HL-60/S4 treated with phorbol 12-myristate 13-acetate at 8.2 ng/mL for 4 days and 3 days (cell line): Measurements from ENCODE around the gene LRRC56.

ENCODE experiments used
- in situ Hi-C: fragments of 300-500 bp; cut with MboI; formaldehyde crosslinking; loops from 2 replicates; pipeline ENCODE4 v1.15.0; 2022; ENCODE audit warnings: low sequenced_read_pairs

LRRC56 gene

DNA sequence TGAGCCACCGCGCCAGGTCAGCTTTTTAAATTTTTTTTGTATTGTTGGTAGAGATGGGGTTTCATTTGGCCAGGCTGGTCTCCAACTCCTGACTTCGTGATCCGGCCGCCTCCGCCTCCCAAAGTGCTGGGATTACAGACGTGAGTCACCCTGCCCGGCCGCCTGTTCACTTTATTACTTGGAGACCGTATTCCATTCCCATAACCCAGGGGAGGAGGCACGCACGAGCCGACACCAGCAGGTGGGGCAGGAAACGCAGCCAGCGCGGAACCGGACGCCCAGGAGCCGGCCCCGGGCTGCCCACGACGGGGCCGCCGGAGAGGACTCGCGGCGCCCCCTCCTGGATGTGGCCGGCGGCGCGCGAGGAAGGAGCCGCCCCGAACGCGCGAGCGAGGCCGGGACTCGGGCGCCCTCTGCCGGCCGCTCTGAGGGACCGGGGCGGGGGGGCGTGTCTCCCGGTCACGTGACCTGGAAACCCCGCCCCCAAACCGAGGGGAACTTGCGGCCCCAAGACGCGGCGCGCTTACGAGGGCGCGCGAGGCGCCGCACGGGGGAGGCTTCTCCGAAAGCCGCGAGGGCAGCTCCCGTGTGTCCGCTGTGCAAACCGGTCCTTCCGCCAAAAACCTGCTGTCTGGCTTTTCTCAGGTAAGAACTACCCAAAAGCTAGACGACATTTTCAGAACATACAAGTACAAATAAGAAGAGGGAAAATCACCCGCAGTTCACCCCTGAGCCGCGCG is 18.7 kb upstream of the LRRC56 start:
- in situ Hi-C loops = no loop called here

DNA sequence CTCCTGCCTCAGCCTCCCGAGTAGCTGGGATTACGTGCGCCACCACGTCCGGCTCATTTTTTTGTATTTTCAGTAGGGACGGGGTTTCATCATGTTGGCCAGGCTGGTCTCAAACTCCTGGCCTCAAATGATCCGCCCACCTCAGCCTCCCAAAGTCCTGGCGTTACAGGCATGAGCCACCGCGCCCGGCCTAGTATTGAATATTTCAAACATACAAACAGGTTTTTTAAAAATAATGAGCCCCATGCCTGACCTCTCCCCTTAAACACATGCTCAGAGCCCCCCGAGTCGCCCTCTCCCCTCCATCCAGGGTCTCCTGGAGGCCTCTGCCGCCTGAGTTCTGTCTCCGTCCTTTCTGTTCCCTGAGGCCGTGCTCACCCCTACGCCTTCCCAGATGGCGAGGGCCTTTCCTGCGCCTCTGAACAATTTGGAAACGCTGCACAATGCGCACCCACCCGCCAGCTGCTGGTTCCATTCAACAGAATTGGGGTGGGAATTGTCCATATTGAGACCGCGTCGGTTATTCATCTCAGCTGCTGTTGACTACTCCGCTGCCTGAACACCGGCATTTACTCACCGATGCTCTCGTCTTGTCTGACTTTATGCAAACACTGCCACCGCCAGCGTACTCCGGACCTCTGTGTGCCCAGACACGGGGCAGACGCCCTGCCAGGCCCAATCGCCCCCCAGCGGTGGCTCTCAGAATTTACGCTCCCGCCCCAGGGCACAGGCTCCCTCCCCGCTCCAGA is 16.7 kb upstream of the LRRC56 start:
- in situ Hi-C loops = no loop called here

DNA sequence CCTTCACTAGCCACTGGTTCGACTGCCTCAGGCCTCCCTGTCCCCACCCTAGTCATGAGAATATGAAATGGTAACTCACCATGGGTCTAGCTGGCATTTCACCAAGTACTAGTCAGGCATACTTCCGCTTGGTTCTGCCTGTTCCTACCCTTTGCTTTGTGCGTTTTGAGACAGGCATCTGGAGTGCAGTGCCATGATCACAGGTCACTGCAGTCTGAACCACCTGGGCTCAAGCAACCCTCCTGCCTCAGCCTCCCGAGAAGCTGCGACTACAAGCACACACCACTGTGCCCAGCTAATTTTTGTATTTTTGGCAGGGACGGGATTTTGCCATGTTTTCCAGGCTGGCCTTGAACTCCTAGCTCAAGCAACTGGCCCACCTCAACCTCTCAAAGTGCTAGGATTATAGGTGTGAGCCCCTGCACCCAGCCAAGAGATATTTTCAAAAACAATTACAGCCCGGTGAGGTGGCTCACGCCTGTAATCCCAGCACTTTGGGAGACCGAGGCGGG is 16.1 kb upstream of the LRRC56 start:
- in situ Hi-C loops = no loop called here

DNA sequence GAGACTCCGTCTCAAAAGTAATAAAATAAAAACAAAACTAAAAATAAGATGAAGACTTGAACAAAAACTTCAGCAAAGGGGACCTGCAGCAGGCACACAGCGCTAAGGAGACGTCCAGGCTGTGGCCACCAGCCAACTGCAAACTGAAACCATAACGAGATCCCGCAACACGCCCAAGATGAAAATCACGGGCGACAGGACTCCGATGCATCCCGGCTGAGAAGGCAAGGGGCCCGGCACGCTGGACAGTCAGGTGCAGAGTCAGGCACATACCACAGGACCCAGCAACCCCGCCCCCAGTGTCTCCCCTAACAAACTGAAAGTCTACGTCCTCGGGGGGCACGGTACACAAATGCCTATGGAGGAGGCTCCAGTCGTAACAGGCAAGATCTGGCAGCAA is 11.1 kb upstream of the LRRC56 start:
- in situ Hi-C loops = no loop called here

DNA sequence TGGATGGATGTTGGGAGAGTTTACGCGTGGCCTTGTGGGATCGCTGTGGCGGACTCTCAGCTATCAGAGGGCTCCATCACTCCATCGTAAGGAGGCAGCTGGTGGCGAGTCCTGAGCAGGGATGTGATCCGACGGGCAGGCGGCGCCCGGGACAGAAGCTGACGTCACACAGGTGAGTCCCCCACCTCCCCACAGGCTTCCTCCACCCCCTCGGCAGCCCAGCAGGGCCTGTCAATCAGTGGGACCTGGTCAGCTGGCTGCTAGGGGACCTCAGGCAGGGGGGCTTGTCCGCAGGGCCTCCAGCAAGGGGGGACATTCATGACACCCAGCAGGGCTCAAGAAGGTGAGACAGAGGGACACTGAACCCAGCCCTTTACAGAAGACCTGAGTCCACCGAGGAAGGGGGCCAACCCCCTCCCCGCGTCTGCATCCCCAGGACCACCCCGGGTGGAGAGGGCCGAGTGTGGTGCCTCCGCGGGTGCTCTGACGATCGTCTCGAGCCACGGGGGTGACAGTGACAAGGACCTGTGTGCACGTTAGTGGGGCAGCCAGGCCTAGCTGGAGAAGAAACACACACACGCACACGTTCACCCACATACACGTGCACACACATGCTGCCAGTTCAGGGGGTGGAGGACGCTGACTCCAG is 9.0 kb upstream of the LRRC56 start:
- in situ Hi-C loops = no loop called here

DNA sequence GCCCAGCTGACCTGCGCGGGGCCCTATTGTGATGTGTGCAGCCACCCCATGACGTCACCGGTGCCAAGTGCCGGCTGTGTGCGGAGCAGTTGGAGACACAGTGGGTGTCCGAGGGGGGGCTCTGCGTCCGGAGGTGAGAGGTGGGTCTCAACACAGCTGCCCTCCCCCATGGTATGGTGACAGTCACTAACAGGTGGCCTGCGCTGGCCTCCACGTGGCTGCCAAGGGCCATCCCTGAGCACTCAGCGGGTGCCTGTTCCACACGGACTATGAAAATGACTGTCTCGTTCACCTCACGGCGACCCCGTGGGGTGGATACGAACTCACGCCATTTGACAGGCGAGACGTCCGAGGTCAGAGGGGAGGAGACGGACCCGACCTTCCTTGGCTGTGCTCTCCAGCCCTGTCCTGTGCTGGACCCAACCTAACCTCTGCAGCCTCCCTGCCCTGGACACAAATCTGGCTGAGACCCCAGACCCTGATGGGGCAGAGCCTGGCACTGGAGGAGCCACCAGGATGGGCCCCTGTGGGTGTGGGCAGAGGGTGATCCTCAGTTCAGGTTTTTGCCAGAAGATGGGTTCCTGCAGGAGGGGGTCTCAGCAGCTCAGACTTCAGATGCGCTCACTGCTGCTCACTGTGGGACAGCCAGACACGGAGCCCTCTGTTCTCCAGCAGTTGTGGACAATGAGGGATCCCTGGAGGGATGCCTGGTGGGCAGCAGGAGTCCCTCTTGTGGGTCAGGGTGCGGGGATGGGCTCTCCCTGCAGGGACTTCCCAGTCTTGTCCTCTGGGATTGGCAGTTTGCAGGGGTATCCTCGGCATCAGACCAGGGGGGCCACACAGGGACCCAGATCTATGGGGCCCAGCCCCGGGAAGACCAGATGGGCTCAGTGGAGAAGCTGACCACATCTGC is 8.3 kb upstream of the LRRC56 start:
- in situ Hi-C loops = no loop called here

DNA sequence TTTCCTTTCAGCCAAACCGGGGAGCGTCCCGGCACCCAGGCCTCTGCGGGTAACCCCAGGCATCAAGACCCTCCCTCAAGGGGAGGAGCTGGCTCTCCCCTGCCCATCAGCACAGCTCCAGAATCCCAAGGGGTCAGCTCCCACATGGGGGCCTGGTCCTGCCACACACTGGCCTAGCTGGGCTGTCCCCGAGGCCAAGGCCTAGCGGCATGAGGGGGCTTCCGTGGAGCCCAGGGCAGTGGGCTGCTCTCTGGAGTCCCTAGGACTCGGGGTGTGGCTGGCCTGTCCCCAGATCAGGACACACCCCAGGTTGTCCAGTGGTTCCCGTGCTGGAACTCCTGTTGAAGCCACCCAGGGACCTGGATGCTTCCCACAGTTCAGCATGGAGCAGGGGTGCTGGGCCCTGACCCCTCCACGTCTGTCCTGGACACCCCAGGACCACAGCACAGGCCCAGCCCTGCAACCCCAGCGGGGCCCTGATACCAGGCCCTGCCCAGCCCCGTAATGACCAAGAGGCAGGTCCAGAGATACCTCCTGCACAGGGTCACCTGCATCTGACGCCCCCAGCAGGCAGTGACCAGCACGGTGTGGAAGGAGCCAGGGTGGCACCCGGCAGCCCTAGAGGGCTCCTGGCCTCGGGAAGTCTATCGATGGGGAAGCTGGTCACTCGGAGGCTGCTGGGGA is 7.5 kb upstream of the LRRC56 start:
- in situ Hi-C loops = no loop called here

DNA sequence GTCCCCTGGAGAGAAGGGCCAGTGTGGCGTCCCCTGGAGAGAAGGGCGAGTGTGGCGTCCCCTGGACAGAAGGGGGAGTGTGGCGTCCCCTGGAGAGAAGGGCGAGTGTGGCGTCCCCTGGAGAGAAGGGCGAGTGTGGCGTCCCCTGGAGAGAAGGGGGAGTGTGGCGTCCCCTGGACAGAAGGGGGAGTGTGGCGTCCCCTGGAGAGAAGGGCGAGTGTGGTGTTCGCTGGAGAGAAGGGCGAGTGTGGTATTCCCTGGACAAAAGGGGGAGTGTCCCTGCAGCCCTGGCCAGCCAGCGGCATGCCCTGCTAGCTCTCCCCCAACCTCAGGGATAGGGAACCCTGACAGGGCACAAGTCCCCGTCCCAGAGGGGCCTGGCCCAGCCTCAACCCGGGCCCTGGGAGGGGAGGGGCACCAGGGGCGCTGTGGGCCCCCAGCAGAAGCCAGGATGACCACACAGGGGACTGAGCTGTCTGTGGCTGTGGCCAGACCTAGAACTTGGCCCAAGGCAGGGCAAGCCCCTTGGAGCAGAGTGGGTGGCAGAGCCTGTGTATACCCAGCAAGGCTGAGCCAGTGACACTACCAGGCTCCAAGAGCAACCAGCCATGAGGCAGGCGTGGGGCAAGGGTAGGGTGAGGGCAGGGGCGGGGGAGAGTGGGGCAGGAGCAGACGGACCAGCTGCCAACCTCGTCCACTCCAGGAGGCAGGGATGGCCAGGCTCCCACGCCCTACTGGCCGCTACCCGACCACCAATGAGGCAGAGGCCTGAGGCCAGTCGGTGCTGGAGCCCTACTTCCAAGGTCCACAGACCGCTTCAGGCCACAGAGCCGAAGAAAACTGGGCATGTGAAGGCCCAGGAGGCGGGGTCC is 6.1 kb upstream of the LRRC56 start:
- in situ Hi-C loops = no loop called here

DNA sequence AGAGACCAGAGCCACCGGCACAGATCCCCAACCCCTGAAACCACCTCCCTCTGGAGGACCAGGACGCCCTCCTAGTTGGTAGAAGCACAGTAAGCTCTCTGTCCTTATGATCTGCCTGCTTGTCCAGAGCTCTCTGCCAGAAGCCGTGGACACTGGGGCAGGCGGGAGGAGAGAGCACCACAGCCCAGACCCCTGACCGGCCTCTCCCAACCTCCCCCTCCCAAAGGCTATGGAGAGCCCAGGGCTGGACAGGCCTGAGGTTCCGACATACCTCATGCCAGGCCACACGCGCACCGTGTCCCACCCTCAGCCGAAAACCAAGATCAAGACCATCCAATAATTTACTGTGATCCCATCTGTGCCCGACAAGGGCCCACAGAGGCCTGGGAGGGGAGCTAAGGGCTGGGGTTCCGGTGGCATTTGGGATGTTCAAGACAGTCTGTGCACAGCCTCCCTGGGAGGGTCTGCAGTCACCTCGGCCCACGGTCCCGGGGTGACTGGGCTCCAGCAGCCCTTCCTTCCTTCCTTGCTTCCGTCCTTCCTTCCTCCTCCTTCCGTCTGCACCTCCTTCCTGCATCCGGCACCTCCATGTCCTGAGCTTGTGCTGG is 5.3 kb upstream of the LRRC56 start:
- in situ Hi-C loops = no loop called here

DNA sequence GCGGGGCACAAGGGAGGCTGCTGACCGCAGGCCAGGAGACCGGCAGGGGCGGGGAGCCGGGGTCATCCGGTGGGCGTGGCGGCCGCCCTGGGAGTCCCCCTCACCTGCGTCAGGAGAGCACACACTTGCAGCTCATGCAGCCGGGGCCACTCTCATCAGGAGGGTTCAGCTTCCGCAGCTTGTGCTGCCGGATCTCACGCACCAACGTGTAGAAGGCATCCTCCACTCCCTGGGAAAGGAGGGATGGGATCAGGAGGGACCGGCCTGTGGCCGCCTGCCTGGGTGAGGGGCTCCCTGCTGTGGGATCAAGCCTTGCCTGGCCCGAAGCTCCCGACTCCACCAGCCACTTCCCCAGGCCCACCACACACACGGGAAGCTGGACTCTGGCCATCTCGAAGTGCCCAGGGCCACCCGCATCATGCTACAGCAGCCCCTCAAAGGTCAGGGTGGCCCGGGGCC is 4.8 kb upstream of the LRRC56 start:
- in situ Hi-C loops = no loop called here

DNA sequence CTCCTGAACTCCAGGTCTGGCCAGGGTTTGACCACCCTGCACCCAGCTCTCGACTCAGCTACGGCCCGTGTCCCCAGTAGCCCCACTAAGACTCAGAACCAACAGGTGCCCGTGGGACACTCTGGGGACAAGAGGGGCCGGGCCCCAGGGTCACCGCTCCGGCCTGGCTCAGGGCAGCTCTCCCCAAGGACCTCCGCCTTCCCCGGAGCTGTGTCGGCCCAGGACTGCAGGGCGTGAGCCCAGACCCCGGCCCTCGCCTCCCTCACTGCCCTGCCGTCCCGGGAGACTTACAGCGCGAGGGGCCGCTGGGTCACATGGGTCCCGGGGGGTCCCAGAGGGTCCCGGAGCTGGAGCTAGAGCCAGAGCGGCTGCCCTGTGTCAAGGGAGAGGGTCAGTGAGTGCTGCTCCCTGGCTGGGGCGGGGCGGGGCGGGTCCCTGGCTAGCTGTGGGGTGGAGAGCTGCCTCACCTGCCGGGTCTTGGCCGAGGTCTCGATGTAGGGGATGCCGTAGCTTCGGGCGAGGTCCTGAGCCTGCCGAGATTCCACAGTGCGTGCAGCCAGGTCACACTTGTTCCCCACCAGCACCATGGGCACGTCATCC is 4.2 kb upstream of the LRRC56 start:
- in situ Hi-C loops = no loop called here

DNA sequence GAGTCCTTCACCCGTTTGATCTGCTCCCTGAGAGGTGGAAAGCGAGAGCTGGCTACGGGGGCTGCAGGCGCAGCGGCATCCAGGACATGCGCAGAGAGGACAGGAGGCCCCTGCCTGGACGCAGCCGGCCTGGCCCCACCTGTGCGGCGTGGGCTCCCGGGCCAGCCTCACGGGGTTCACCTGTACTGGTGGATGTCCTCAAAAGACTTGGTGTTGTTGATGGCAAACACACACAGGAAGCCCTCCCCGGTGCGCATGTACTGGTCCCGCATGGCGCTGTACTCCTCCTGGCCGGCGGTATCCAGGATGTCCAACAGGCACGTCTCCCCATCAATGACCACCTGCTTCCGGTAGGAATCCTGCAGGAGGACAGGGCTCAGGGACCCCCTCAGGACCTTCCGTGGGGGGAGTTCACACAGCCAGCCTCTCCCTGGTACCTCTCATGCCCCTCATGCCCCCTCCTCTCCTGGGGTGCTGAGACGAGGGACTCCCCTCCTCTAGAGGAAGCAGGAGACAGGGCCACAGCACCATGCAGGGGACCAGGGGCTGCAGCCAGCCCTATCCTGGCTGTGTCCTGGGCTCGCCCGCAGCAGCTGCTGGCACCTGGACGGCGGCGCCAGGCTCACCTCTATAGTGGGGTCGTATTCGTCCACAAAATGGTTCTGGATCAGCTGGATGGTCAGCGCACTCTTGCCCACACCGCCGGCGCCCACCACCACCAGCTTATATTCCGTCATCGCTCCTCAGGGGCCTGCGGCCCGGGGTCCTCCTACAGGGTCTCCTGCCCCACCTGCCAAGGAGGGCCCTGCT is 3.5 kb upstream of the LRRC56 start:
- in situ Hi-C loops = no loop called here

DNA sequence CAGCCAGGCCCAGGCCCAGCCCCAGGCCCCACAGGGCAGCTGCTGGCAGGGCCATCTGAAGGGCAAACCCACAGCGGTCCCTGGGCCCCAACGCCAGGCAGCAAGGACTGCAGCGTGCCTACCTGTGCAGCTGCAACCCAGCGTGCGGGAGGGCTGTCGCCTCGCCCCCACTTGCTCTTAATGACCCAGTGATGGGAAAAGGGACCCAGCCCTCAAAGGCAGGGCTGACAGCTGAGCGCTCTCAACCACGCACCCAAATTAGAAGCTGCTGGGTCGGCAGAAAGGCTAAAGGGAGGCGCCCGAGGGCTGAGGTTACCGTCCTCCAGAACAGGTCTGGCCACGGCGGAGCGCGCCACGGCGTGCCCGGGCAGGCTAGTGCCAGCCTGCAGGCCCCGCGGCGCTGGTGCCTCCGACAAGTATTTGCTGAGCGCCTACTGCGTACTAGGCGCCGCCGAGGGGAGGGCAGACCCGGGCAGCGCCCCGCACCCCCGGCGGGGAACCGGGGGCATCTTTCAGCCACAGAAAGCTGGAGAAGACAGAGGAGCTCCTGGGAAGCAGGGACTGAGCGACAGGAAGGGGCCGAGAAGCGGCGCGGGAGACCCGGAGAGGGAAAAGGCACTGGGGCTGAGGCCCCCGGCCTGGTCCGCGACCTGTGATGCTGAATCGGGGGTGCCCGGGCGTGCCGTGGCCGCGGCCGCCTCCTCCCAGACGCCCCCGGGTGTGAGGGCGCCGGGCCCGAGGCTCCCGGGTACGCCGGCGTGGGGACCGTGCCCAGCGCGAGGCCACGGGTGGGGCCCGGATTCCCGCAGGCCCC is 2.7 kb upstream of the LRRC56 start:
- in situ Hi-C loops = no loop called here

DNA sequence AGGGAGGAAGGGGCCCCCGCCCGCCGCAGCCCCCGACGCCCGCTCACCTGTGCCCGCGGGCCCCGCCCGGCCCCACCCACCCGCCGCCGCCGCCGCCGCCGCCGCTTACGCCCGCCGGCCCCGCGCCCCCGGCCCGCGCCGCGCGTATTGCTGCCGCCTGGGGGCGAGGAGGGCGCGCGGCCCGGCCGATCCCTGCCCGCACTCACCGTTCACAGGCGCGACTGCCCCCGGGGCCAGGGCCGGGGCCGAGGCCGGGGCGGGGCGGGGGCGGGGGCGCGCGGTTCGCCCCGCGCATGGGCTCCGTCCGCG is 2.2 kb upstream of the LRRC56 start:
- in situ Hi-C loops = no loop called here

DNA sequence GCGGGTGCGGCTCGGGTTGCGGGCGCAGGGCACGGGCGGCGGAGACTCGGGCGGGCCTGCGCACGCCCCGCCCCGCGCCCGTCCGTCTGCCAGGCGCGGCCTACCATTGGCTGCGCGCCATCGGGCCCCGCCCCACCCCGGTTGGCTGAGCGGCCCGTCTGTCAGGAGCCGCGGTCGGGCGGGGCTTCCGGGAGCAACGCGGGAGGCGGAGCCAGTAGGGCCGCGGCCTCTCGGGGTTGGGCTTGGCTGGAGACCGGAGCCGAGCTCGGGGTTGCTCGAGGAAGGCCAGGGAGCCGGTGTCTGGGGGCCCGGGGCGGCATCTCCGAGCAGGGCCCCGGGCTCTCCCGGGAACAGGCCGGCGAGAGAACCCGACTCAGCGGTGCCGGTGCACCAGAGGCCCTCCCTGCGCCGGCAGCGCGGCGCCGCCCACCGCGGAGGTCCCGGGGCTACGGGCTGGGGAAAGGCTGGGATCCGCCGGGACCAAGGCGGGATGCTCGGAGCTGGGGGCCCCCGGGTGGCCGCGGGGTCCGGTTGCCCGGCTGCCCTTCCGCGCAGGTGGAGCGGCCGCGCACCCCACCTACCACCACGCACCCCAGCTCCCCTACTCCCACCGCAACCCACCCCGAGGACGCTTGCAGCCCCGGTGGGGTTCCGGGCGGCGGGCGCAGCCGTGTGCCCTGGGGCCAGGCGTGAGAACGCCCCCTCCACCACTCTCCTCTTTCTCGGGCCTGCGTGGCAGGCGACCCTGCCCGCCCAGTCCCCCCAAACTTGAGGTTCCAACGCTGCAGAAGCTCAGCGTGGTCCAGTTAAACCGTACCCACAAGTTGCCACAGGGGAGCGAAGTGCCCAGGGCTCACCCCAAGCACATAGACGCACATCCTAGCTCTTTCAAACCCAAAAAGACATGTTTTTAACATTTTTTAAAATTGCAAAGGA is 1.5 kb upstream of the LRRC56 start, which contains the start of gene HRAS:
TSS of gene HRAS (minus strand) at position 58 of the 936 bp plus-strand sequence.
- in situ Hi-C loops = no loop called here
